ENCODE results near the gene MYH16.

DNA sequence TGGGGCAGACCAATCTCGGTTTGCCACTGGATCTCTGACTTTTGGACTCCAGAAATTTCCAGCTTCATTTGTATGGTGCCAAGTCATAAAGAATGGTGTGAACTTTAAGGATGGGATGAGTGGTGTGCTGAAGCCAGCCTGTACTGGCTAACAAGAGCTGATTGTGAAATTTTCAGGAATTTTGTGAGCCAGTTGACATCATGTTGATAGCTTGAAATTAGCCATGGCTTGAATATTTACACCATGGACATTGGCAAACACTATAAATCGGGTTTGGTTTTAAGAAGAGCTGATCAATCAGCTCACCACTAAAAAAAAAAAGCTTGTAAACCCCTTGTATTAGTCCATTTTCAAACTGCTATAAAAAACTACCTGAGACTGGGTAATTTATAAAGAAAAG, 14.1 kb upstream of the MYH16 start:
- TF ChIP-seq XRCC5 (IDR thresholded peaks at IDR 0.05; ENCODE audit: low read depth, low read length) (no peak), MAZ (CRISPR knock-in tag; conservative IDR thresholded peaks at IDR 0.05 in 1 of 2, IDR thresholded peaks at IDR 0.05 in 1 of 2) (no peak), CREB3 (tag; conservative IDR thresholded peaks at IDR 0.05; ENCODE audit: low read depth) (no peak), NFIC (IDR thresholded peaks at IDR 0.05) (no peak), RCOR1 (IDR thresholded peaks at IDR 0.05; ENCODE audit: borderline replicate concordance in 1 of 2, low read depth in 2 of 2, low read length in 2 of 2) (no peak), NRF1 (conservative IDR thresholded peaks at IDR 0.05 in 1 of 2, IDR thresholded peaks at IDR 0.05 in 1 of 2) (no peak), SMARCC2 (IDR thresholded peaks at IDR 0.05; ENCODE audit: low read depth) (no peak), BDP1 (IDR thresholded peaks at IDR 0.05; ENCODE audit: insufficient read depth, insufficient read length) (no peak)
- TF ChIP-seq, protein P1, sequence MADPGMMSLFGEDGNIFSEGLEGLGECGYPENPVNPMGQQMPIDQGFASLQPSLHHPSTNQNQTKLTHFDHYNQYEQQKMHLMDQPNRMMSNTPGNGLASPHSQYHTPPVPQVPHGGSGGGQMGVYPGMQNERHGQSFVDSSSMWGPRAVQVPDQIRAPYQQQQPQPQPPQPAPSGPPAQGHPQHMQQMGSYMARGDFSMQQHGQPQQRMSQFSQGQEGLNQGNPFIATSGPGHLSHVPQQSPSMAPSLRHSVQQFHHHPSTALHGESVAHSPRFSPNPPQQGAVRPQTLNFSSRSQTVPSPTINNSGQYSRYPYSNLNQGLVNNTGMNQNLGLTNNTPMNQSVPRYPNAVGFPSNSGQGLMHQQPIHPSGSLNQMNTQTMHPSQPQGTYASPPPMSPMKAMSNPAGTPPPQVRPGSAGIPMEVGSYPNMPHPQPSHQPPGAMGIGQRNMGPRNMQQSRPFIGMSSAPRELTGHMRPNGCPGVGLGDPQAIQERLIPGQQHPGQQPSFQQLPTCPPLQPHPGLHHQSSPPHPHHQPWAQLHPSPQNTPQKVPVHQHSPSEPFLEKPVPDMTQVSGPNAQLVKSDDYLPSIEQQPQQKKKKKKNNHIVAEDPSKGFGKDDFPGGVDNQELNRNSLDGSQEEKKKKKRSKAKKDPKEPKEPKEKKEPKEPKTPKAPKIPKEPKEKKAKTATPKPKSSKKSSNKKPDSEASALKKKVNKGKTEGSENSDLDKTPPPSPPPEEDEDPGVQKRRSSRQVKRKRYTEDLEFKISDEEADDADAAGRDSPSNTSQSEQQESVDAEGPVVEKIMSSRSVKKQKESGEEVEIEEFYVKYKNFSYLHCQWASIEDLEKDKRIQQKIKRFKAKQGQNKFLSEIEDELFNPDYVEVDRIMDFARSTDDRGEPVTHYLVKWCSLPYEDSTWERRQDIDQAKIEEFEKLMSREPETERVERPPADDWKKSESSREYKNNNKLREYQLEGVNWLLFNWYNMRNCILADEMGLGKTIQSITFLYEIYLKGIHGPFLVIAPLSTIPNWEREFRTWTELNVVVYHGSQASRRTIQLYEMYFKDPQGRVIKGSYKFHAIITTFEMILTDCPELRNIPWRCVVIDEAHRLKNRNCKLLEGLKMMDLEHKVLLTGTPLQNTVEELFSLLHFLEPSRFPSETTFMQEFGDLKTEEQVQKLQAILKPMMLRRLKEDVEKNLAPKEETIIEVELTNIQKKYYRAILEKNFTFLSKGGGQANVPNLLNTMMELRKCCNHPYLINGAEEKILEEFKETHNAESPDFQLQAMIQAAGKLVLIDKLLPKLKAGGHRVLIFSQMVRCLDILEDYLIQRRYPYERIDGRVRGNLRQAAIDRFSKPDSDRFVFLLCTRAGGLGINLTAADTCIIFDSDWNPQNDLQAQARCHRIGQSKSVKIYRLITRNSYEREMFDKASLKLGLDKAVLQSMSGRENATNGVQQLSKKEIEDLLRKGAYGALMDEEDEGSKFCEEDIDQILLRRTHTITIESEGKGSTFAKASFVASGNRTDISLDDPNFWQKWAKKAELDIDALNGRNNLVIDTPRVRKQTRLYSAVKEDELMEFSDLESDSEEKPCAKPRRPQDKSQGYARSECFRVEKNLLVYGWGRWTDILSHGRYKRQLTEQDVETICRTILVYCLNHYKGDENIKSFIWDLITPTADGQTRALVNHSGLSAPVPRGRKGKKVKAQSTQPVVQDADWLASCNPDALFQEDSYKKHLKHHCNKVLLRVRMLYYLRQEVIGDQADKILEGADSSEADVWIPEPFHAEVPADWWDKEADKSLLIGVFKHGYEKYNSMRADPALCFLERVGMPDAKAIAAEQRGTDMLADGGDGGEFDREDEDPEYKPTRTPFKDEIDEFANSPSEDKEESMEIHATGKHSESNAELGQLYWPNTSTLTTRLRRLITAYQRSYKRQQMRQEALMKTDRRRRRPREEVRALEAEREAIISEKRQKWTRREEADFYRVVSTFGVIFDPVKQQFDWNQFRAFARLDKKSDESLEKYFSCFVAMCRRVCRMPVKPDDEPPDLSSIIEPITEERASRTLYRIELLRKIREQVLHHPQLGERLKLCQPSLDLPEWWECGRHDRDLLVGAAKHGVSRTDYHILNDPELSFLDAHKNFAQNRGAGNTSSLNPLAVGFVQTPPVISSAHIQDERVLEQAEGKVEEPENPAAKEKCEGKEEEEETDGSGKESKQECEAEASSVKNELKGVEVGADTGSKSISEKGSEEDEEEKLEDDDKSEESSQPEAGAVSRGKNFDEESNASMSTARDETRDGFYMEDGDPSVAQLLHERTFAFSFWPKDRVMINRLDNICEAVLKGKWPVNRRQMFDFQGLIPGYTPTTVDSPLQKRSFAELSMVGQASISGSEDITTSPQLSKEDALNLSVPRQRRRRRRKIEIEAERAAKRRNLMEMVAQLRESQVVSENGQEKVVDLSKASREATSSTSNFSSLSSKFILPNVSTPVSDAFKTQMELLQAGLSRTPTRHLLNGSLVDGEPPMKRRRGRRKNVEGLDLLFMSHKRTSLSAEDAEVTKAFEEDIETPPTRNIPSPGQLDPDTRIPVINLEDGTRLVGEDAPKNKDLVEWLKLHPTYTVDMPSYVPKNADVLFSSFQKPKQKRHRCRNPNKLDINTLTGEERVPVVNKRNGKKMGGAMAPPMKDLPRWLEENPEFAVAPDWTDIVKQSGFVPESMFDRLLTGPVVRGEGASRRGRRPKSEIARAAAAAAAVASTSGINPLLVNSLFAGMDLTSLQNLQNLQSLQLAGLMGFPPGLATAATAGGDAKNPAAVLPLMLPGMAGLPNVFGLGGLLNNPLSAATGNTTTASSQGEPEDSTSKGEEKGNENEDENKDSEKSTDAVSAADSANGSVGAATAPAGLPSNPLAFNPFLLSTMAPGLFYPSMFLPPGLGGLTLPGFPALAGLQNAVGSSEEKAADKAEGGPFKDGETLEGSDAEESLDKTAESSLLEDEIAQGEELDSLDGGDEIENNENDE (IDR thresholded peaks at IDR 0.05; ENCODE audit: low read depth, low read length): no peak

Data from K562 (cell line).